AG04449 (cell line): ENCODE data around the gene GK2.

ENCODE experiments used
- CTCF ChIA-PET: fragments of 350-600 bp; formaldehyde crosslinking; extraction: SDS; loops from one replicate; lab custom pipeline; 2021; ENCODE audit warnings: antibody characterized with exemption; lab: Yijun Ruan, JAX
- POLR2A ChIA-PET: fragments of 400-600, 350-600 bp; formaldehyde crosslinking; extraction: SDS; loops from one replicate; lab custom pipeline; 2020; ENCODE audit warnings: antibody characterized with exemption, inconsistent platforms; lab: Yijun Ruan, JAX
- DNase-seq: peaks from one replicate; pipeline ENCODE4 v3.0.0-alpha.2; 2010; ENCODE audit warnings: low read depth, low spot score
- H3K4me3 ChIP-seq: 2 replicates; pipeline ENCODE4 v1.5.1; 2011; ENCODE audit warnings: low read depth, mild to moderate bottlenecking, control low read depth, low read length
- CTCF ChIP-seq: IDR thresholded peaks from one replicate; pipeline ENCODE4 v1.5.1; 2011; ENCODE audit warnings: mild to moderate bottlenecking, moderate library complexity, low read length, control low read depth, inconsistent platforms; ENCODE audit not compliant: insufficient read depth; ENCODE audit errors: missing control alignments

Gene GK2

DNA sequence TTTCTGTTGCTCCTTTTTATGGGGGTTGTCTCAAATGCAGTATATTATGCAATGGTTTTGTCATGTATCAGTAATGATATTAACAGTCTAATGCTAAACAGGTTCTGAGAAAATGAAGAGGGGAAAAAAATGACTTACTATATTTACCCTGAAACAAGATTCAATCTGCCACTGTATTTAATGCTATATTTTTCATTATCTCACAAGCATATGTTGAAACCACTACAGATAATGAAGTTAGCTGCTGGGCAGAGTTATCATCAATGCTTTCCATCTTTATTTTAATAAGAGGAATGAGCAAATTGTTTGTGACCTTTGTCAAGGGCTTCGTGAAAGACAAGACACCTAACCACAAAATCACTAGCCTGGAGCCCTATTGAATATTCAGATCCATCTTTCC is 49.6 kb downstream of the GK2 start:
- CTCF ChIA-PET = no interaction called here
- POLR2A ChIA-PET = no interaction called here
- no peak for TF ChIP-seq CTCF
- DNase-seq = no peak
- H3K4me3 ChIP-seq = no peak overlapping the region

GRCh38 chr4:79357365-79357764 is 50.7 kb downstream of the GK2 start:
- no peak for TF ChIP-seq CTCF
- no peak overlapping the region for H3K4me3 ChIP-seq
- DNase-seq = no peak
- ChIA-PET POLR2A (no interaction called here), CTCF (no interaction called here)
